ENCODE results near the gene BRCA2. TPM values are rescaled to one million over a fixed set of nuclear protein-coding genes. Genes with fewer than 3 reads are reported as not detected.

The BRCA2 gene
- total RNA-seq, 1 donor from 2014 or later, result 16.7 TPM

GRCh38 chr13:32378012-32378411, 62.7 kb downstream of the BRCA2 start:
- intact Hi-C loops (cut with micrococcal nuclease), result no loop called here
- no peaks in the 10 kb centered on the region for H3K4me1 Mint-ChIP-seq (ENCODE audit: low read depth)

DNA sequence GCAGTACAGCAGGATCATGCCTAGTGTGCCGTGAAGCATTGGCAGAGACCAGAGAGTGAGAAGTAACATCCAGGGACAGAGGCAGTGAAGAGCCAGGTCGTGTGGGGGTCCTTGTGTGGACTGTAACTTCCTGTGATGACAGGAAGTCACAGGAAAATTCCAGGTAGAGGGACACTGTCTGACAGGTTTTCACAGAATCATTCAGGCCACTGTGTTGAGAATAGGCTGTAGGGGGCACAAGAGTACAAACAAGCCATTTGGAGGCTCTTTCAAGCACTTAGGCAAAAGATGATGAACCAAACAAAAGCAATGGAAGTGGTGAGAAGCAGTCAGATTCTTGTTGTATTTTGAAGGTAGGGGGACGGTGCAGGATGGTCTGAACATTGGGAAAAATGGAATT, 66.2 kb downstream of the BRCA2 start:
- H3K9me3 Mint-ChIP-seq, result no peaks in the 10 kb centered on the region
- H3K27me3 Mint-ChIP-seq (ENCODE audit: insufficient read depth), result no peaks in the 10 kb centered on the region
- peak; percentile 9 for DNase-seq (ENCODE audit: low spot score)
- no peak overlapping the region for H3K4me3 Mint-ChIP-seq
- no peak overlapping the region for H3K27ac Mint-ChIP-seq
- intact Hi-C loops (cut with micrococcal nuclease), result loop anchor here (1.0 kb wide), 2 partner anchors 62 to 200 kb away; no protein-coding TSS in a partner anchor
- peaks cover 7% of the 10 kb centered on the region for H3K36me3 Mint-ChIP-seq (ENCODE audit: low read depth)
- H3K4me1 Mint-ChIP-seq (ENCODE audit: low read depth), result no peaks in the 10 kb centered on the region

More at GRCh38 chr13:32378012-32378411, 62.7 kb downstream of the BRCA2 start:
- no peak for DNase-seq (ENCODE audit: low spot score)
- Mint-ChIP-seq H3K9me3 (no peaks in the 10 kb centered on the region), H3K4me3 (no peak overlapping the region), H3K27ac (no peak overlapping the region), H3K27me3 (ENCODE audit: insufficient read depth) (no peaks in the 10 kb centered on the region), H3K36me3 (ENCODE audit: low read depth) (peaks cover 27% of the 10 kb centered on the region)

DNA sequence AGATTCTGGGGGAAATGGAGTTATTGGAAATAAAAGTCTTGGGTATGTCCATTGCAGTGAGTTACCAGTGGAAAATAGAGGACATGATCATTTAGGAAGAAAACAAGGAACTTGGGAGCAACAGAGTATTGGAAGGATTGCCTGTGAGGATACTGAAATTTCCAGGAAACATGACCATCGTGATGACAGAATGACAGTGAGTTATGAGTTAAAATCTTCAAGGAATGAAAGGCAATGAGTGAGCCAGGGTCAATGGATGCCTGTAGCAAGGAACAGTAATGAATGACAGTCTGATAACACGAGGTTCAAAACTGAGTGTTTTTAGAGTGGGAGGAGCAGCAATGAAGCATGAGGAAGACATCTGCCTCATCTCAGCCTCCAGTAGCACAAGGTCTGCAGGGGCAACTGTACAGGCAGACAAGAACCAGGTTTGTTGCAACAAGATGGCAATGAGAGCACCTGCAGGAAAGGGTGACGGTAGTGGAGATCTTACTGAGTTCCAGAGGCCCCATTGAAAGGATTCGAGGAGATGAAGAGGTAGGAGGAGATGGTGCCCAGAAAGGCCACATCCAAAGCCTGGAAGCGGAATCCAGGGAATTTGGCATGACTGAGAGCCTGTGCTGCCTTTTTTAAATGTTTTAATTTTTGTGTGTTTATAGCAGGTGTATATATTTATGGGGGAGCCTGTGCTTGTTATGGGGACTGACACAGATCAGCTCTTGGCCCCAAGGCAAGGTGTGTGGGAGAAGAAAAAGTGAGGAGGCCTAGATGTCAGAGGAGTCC, 68.7 kb downstream of the BRCA2 start:
- intact Hi-C loops (cut with micrococcal nuclease), result no loop called here

DNA sequence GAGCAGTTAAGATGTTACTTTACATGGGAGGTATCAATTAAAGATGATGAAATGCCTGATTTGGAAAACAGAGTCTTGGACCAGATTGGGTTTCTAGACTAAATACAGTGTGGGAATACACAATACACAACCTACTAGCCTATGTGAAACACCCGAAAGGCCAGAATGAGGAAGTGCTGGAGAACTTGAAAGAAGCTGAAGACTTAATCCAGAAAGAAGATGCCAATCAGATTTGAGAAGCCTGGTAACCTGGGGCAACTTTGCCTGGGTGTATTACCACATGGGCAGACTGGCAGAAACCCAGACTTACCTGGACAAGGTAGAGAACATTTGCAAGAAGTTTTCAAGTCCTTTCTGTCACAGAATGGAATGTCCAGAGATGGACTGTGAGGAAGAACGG, 69.4 kb downstream of the BRCA2 start:
- DNase-seq (ENCODE audit: low spot score), result no peak
- no peaks in the 10 kb centered on the region for H3K9me3 Mint-ChIP-seq
- no peaks in the 10 kb centered on the region for H3K27me3 Mint-ChIP-seq (ENCODE audit: insufficient read depth)
- peaks cover 6% of the 10 kb centered on the region for H3K4me1 Mint-ChIP-seq (ENCODE audit: low read depth)
- peaks cover 1% of the 10 kb centered on the region for H3K36me3 Mint-ChIP-seq (ENCODE audit: low read depth)
- H3K27ac Mint-ChIP-seq, result no peak overlapping the region
- intact Hi-C loops (cut with micrococcal nuclease), result no loop called here
- no peak overlapping the region for H3K4me3 Mint-ChIP-seq

More for the DNA sequence above, 68.7 kb downstream of the BRCA2 start:
- peaks cover 5% of the 10 kb centered on the region for H3K36me3 Mint-ChIP-seq (ENCODE audit: low read depth)
- H3K27me3 Mint-ChIP-seq (ENCODE audit: insufficient read depth), result no peaks in the 10 kb centered on the region
- H3K9me3 Mint-ChIP-seq, result no peaks in the 10 kb centered on the region
- no peak overlapping the region for H3K4me3 Mint-ChIP-seq
- no peak overlapping the region for H3K27ac Mint-ChIP-seq
- DNase-seq (ENCODE audit: low spot score), result no peak
- peaks cover 5% of the 10 kb centered on the region for H3K4me1 Mint-ChIP-seq (ENCODE audit: low read depth)

DNA sequence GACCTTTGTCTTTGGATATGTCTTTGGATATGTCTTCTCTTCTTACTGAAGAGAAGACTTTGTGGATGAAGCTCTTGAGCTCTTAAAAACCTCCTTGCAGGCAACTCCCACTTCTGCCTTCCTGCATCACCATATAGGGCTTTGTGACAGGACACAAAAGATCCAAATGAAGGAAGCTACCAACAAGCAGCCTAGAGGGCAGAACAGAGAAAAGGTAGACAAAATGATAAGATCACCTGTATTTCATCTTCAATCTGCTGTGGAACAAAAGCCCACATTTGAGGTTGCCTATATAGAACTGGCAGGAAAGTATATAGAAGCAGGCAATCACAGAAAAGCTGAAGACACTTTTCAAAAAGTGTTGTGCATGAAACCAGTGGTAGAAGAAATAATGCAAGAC, 70.1 kb downstream of the BRCA2 start:
- intact Hi-C loops (cut with micrococcal nuclease), result no loop called here
- DNase-seq (ENCODE audit: low spot score), result no peak
- no peak overlapping the region for H3K4me3 Mint-ChIP-seq
- no peaks in the 10 kb centered on the region for H3K27me3 Mint-ChIP-seq (ENCODE audit: insufficient read depth)
- no peak overlapping the region for H3K27ac Mint-ChIP-seq
- peaks cover under 1% of the 10 kb centered on the region for H3K36me3 Mint-ChIP-seq (ENCODE audit: low read depth)
- H3K9me3 Mint-ChIP-seq, result no peaks in the 10 kb centered on the region
- peaks cover 12% of the 10 kb centered on the region for H3K4me1 Mint-ChIP-seq (ENCODE audit: low read depth)

DNA sequence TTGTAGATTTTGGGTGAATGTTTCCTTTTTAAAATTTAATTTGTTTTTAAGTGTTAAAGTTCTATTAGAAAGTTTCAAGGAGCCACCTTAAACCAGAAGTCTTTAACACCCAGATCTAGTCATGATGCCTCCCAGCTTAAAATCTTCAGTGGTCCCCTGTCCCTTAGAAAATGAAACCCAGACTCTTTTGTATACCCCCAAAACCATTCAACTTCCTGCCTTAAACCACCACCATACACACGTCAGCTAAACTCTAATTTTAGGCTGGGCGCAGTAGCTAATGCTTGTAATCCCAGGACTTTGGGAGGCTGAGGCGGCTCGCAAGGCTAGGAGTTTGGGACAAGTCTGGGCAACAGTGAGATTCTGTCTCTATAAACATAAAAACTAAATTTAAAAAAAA, 74.7 kb downstream of the BRCA2 start:
- H3K4me1 Mint-ChIP-seq (ENCODE audit: low read depth), result peaks cover 15% of the 10 kb centered on the region
- no peak overlapping the region for H3K4me3 Mint-ChIP-seq
- no peaks in the 10 kb centered on the region for H3K27me3 Mint-ChIP-seq (ENCODE audit: insufficient read depth)
- peaks cover 14% of the 10 kb centered on the region for H3K36me3 Mint-ChIP-seq (ENCODE audit: low read depth)
- DNase-seq (ENCODE audit: low spot score), result no peak
- H3K27ac Mint-ChIP-seq, result no peak overlapping the region
- no peaks in the 10 kb centered on the region for H3K9me3 Mint-ChIP-seq
- intact Hi-C loops (cut with micrococcal nuclease), result no loop called here

DNA sequence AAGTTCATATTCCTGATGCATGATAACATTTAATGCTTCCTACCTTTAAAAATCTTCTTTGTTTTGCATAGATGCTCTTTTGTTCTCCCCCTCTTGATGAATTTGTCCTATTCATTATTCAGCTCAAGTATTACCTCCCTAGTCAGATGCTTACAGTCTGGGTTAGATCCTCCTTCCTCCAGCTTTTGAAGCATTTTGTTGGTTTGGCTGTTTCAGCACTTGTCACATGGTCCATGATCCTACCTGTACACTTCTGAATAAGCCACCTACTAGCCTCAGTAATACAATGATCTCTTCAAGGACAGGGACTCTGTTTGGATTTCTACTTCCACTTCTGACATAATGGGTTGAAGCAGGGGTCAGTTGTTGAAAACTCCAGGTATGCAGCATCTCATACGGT, 75.2 kb downstream of the BRCA2 start:
- Mint-ChIP-seq H3K36me3 (ENCODE audit: low read depth) (peaks cover 14% of the 10 kb centered on the region), H3K27ac (no peak overlapping the region), H3K9me3 (no peaks in the 10 kb centered on the region), H3K4me3 (no peak overlapping the region), H3K4me1 (ENCODE audit: low read depth) (peaks cover 15% of the 10 kb centered on the region), H3K27me3 (ENCODE audit: insufficient read depth) (no peaks in the 10 kb centered on the region)
- intact Hi-C loops (cut with micrococcal nuclease), result no loop called here
- no peak for DNase-seq (ENCODE audit: low spot score)

- Mint-ChIP-seq H3K27ac (no peak overlapping the region), H3K4me1 (ENCODE audit: low read depth) (peaks cover 15% of the 10 kb centered on the region), H3K27me3 (ENCODE audit: insufficient read depth) (no peaks in the 10 kb centered on the region), H3K36me3 (ENCODE audit: low read depth) (peaks cover 16% of the 10 kb centered on the region), H3K9me3 (no peaks in the 10 kb centered on the region), H3K4me3 (no peak overlapping the region)
- intact Hi-C loops (cut with micrococcal nuclease), result no loop called here
- no peak for DNase-seq (ENCODE audit: low spot score)
Measured at GRCh38 chr13:32391101-32391619, 75.9 kb downstream of the BRCA2 start.

DNA sequence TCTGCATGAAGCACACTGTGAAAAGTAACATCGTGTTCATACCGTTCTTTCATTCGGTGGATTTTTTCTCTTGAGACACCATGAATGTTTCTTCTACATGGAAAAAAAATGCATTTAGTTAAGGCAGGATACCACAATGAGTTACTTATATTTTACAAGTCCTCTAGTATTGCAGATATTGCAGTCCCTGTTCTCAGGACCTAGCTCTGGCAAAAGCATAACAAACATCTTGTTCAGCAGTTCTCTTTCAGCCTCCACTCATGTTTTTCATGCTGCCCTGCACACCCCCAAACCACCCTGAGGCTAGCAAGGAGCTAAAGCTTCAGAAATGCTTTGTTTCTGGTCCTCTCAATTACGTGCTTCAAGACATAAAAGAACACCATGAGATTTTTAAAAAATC, 87.8 kb downstream of the BRCA2 start:
- Mint-ChIP-seq H3K27me3 (ENCODE audit: insufficient read depth) (no peaks in the 10 kb centered on the region), H3K27ac (no peak overlapping the region), H3K4me3 (no peak overlapping the region), H3K4me1 (ENCODE audit: low read depth) (peaks cover 7% of the 10 kb centered on the region), H3K9me3 (no peaks in the 10 kb centered on the region), H3K36me3 (ENCODE audit: low read depth) (peaks cover 40% of the 10 kb centered on the region)
- no peak for DNase-seq (ENCODE audit: low spot score)
- intact Hi-C loops (cut with micrococcal nuclease), result no loop called here

GRCh38 chr13:32407854-32408253, 92.5 kb downstream of the BRCA2 start:
- no peaks in the 10 kb centered on the region for H3K27me3 Mint-ChIP-seq (ENCODE audit: insufficient read depth)
- intact Hi-C loops (cut with micrococcal nuclease), result loop anchor here (1.0 kb wide), 1 partner anchor 19 kb away; no protein-coding TSS in a partner anchor
- H3K36me3 Mint-ChIP-seq (ENCODE audit: low read depth), result peaks cover 35% of the 10 kb centered on the region
- no peak for DNase-seq (ENCODE audit: low spot score)
- H3K4me1 Mint-ChIP-seq (ENCODE audit: low read depth), result peaks cover 28% of the 10 kb centered on the region
- no peaks in the 10 kb centered on the region for H3K9me3 Mint-ChIP-seq
- peak overlapping the region; percentile 82 for H3K27ac Mint-ChIP-seq
- H3K4me3 Mint-ChIP-seq, result peak overlapping the region; percentile 74

- Mint-ChIP-seq H3K4me3 (peak overlapping the region; percentile 74), H3K4me1 (ENCODE audit: low read depth) (peaks cover 28% of the 10 kb centered on the region), H3K27ac (peak overlapping the region; percentile 82), H3K9me3 (no peaks in the 10 kb centered on the region), H3K36me3 (ENCODE audit: low read depth) (peaks cover 33% of the 10 kb centered on the region), H3K27me3 (ENCODE audit: insufficient read depth) (no peaks in the 10 kb centered on the region)
- no peak for DNase-seq (ENCODE audit: low spot score)
- intact Hi-C loops (cut with micrococcal nuclease), result loop anchor here (1.0 kb wide), 1 partner anchor 19 kb away; no protein-coding TSS in a partner anchor
Measured at GRCh38 chr13:32408296-32409000, 93.1 kb downstream of the BRCA2 start.

DNA sequence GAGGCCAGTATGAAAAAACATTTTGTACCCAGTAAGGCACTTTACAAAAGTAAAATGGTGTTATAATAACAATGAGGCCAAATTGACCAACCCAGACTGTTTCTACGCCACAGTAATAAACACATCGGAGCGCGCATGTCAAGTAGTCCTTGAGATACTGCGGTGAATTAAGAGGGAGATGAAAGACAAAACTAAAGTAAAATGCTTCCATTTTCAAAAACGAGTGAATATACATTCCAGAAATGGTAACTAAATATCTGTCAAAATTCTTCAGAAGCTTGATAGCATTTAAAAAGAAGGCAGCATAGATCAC, 93.6 kb downstream of the BRCA2 start:
- intact Hi-C loops (cut with micrococcal nuclease), result no loop called here
- peaks cover 33% of the 10 kb centered on the region for H3K36me3 Mint-ChIP-seq (ENCODE audit: low read depth)
- H3K27ac Mint-ChIP-seq, result no peak overlapping the region
- H3K4me3 Mint-ChIP-seq, result no peak overlapping the region
- no peaks in the 10 kb centered on the region for H3K27me3 Mint-ChIP-seq (ENCODE audit: insufficient read depth)
- H3K9me3 Mint-ChIP-seq, result no peaks in the 10 kb centered on the region
- no peak for DNase-seq (ENCODE audit: low spot score)
- H3K4me1 Mint-ChIP-seq (ENCODE audit: low read depth), result peaks cover 28% of the 10 kb centered on the region
